ENCODE measurements around the gene PTGES3.

The PTGES3 gene

DNA sequence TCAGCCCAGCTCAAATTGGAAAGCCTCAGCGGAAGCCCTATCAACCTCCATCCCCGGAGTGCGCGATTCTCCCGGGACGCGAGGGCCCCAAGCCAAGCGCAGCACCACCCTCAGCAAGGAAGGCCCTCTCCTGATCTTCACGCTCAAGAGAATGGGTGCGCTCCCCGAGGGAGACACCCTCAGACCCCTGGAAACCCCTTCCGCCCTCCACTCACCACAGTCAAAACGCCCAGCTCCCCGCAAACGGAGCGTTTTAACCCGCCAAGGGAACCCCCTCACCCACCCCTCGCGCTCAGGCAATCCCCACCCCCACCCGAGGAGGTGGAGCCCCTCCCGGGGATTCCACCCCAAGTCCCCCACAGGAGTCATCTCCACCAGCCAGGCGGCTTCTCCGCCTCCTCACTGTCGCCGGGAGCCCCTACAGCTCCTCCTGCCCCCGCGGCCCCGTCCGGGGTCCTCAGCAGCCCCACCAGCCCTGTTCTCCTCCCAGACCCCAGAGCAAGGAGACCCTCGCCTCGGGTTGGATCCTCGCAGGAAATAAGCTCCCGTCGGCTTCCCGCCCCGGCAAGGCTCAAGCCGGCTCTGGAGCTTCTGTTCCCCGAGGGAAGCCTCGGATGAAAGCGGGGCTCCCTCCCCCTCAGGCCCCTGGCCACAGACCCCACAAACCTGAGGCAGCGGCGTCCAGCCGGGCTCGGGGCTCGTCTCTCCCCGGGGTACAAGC is 58.5 kb downstream of the PTGES3 start:
- no peak for DNase-seq (ENCODE audit: low read depth in 2 of 2, low spot score in 1 of 2)

DNA sequence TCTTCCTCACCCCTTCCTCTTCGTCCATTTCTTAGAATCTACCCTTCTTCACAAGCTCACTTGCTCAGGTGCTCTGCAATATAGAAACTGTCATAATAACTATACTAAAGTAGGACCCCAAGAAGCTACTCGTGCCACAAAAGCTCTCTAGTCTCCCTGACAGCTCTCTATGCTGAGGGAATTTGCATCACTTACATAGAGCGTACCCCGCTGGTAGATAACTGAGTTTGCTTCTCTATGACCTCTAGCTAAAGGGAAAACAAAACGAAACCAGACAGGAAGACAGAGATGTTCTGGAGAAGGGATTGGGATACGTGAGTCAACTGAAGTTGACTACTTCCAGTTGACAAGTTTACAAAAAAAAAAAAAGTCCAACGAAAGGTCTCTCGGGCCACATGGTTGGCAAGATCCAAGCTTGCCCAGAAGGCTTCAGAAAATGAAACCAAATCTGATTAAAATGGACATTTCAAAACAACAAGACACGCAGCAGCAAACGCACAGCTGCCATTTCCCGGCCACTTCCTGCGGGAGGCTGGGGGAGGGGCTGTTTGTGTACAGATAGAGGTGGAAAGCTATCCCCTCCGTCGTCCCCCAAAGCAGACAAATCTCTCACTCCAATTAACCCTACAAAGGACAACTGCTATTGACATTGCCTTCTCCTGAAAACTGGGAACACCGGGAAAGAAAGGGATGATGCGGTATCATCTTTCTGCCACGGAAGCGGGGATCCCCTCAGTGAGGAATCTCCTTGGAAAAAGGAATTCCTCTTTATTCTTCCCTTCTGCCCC is 59.2 kb downstream of the PTGES3 start:
- DNase-seq (ENCODE audit: low read depth in 2 of 2, low spot score in 1 of 2): no peak

DNA sequence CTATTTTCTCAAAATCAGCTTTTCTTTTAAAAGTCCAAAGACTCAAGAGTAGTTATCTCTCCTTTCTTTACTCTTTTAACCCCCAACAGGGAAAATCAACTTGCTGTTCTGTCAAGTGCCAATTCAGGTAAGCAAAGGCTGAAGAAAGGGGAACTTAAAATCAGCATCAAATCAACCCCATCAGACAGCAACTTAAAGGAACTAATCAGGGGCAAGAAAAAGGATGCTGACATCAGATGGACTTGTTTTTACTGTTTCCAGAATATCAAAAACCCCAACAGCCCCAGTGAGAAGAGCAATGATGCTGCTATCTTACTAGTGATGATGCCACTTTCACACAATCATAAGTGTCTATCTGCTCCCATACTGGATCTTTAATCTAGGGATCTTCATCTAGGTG is 61.4 kb downstream of the PTGES3 start:
- no peak for DNase-seq (ENCODE audit: low read depth in 2 of 2, low spot score in 1 of 2)

DNA sequence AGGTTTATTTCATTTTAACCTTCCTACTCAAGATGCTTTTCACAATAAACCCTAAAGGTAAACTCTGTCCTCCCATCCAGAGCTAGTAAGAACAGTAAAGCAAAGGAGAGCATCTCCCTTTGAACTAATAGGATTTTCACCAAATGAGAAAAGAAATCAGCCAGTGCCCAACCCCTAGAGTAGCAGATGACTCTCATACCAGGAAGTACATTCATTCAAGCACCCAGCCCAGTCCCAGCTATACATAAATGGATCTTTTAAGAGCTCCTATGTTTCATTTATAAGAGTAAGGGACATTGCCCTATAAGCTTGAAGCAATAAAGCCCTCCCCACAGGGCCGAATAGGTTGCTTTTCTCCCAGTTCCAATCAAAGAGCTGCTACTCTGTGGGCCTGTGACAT is 65.5 kb downstream of the PTGES3 start:
- no peak for DNase-seq (ENCODE audit: low read depth in 2 of 2, low spot score in 1 of 2)

DNA sequence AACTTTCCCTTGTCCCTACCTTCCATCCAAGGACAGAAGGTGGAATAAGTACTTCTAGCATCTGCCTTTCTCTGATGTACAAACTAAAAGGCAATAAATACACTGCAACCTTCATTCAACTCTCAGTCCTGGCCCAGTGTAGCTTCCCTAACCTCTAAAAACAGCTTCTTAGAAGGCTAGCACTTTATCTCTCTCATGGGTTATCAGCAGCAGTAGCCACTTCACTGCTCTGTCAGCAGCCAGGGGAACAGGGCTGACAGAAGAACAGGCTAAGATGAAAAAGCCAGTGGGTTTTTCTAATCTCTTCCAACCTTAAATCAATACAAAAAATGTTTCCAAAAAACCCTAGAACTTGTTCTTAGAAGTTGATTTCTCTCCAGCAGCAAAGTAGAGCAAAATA is 71.2 kb downstream of the PTGES3 start:
- no peak for DNase-seq (ENCODE audit: low read depth in 2 of 2, low spot score in 1 of 2)

DNA sequence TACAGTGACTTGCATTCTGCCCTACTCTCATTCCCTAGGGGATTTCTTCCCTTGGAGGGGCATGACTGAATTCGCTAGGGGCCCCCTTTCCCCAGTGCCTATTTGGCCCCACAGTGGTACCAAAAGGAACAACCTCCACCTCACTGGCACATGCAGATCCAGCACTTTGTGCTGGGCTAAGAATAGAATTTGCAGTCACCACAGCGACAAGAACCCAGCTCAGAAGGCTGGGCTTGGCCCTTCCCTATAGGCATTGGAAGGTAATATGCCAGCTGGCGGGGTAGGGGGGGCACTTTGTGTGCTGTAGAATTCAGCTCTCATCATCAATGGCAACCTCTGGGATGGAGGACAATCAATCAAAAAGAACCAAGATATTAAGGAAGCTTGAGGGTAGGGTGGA is 71.8 kb downstream of the PTGES3 start:
- DNase-seq (ENCODE audit: low read depth in 2 of 2, low spot score in 1 of 2): no peak

DNA sequence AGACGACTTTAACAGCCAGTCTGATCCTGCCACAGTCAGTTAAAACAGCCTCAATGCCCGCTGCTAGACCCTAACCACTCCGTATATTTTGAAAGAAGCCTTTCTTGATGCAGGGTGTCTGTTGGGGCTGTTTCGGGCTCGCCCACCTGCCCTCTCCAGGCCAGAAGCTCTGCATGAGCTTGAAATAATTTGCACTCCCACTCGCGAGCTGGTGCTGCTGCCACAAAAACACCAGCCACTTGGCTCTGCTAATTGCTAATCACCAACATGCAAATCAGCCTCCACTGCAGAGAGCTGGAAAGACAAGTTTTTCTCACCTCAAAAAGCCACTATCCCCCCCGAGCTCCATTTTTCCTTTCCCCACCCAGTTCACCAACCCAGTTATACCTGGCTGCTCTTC is 73.5 kb downstream of the PTGES3 start:
- no peak for DNase-seq (ENCODE audit: low read depth in 2 of 2, low spot score in 1 of 2)

Data from stimulated activated CD8-positive, alpha-beta memory T cell treated with anti-CD3 and anti-CD28 coated beads, Interleukin-4, amount 100 ng/mL, for 4 hours (primary cell).